Stimulated activated naive CD8-positive, alpha-beta T cell treated with anti-CD3 and anti-CD28 coated beads, Interleukin-15, amount 100 ng/mL, for 72 hours (primary cell): ENCODE data around the gene PCSK6.

ENCODE experiments used
- ATAC-seq: fragments of 150-1000 bp; cut with Tn5 transposase; 2 replicates; pipeline ENCODE4 v1.10.0; 2021; ENCODE audit warnings: mild to moderate bottlenecking, moderate library complexity
- DNase-seq, 2 donors: peaks; one replicate each; pipeline ENCODE4 v3.0.0; 2021 to 2022
- H3K27ac Mint-ChIP-seq, 2 donors: one replicate each; pipeline ENCODE4 v1.8.0; 2022; ENCODE audit warnings: mild to moderate bottlenecking in 2 of 2, mixed read lengths in 2 of 2, moderate library complexity in 2 of 2
- H3K27me3 Mint-ChIP-seq: one replicate; pipeline ENCODE4 v1.8.0; 2022; ENCODE audit warnings: mixed read lengths
- H3K4me1 Mint-ChIP-seq: one replicate; pipeline ENCODE4 v1.8.0; 2022; ENCODE audit warnings: mild to moderate bottlenecking, mixed read lengths
- H3K4me3 Mint-ChIP-seq, 2 donors: one replicate each; pipeline ENCODE4 v1.8.0; 2022; ENCODE audit warnings: mild to moderate bottlenecking in 2 of 2, mixed read lengths in 2 of 2, moderate library complexity in 1 of 2
- H3K9me3 Mint-ChIP-seq, 2 donors: one replicate each; pipeline ENCODE4 v1.8.0; 2022; ENCODE audit warnings: mixed read lengths in 2 of 2

Gene PCSK6

DNA sequence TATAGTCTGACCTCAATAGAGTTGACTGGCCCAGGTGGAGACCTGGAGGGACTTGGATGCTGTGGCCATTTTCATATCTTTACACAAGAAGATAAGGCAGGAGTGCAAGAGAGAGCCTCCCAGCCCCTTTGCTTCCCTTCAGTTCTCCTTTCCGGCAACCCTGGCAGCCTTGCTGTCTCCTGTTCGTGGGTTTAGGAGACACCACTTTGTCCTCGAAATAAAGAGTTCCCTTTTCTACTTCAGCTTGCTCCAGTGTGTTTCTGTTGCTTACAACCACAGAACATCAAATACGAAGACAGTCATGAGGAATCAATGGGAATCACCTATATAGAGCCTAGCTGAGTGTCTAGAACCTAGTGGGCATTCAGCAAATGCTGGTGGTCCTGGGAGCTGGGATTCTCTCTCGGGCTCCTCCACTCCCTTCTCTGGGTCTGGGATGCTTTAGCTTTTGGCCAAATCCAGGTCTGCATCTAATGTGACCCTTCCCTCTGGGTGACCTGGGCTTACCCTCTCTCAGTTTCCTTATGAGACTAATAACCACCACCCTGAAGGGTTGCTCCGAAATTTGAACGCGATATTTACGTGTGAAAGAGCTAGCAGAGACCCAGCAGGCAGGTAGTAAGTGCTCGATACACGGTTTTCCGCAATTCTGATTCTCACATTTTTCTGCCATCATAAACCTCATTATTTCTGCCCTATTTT, 44.5 kb downstream of the PCSK6 start:
- H3K9me3 Mint-ChIP-seq = no peaks in the 10 kb centered on the region
- no peak overlapping the region for H3K27ac Mint-ChIP-seq
- DNase-seq (no peak), ATAC-seq (no peak)
- H3K4me3 Mint-ChIP-seq = no peak overlapping the region
- H3K27me3 Mint-ChIP-seq = peaks cover 27% of the 10 kb centered on the region
- peaks cover 34% of the 10 kb centered on the region for H3K4me1 Mint-ChIP-seq

GRCh38 chr15:101444015-101444414, 45.5 kb downstream of the PCSK6 start:
- Mint-ChIP-seq H3K4me3 (no peak overlapping the region), H3K27ac (no peak overlapping the region), H3K9me3 (no peaks in the 10 kb centered on the region), H3K4me1 (peaks cover 31% of the 10 kb centered on the region), H3K27me3 (peaks cover 21% of the 10 kb centered on the region)
- ATAC-seq (no peak), DNase-seq (no peak)

DNA sequence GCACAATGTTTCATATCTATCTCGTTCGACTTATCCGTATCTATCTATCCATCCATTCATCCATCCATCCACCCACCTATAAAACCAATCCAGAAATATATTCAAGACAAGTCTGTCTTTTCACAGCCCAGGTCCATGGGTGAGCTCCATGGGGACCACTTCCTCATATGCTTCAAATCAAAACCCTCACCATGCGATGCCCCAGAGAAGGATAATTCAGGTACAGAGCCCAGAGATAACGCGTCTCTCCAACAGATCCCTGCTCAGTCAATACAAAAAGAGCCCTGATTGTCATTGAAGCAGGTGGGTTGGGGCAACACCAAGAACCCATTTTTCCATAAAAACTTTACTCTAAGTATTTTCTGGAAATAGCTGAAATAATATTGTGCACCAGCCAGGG, 47.2 kb downstream of the PCSK6 start:
- H3K9me3 Mint-ChIP-seq = no peaks in the 10 kb centered on the region

GRCh38 chr15:101441696-101442095, 47.8 kb downstream of the PCSK6 start:
- Mint-ChIP-seq H3K4me3 (no peak overlapping the region), H3K9me3 (no peaks in the 10 kb centered on the region), H3K27me3 (peaks cover 10% of the 10 kb centered on the region), H3K4me1 (peaks cover 24% of the 10 kb centered on the region), H3K27ac (no peak overlapping the region)
- DNase-seq (no peak), ATAC-seq (no peak)

More for the DNA sequence above, 47.2 kb downstream of the PCSK6 start:
- no peak overlapping the region for H3K27ac Mint-ChIP-seq
- H3K4me1 Mint-ChIP-seq = peaks cover 30% of the 10 kb centered on the region
- H3K27me3 Mint-ChIP-seq = peaks cover 10% of the 10 kb centered on the region
- DNase-seq = no peak
- ATAC-seq = no peak
- H3K4me3 Mint-ChIP-seq = peak overlapping the region in 1 of 2 donors; percentile 0

- Mint-ChIP-seq H3K4me1 (peaks cover 17% of the 10 kb centered on the region), H3K27ac (no peak overlapping the region), H3K4me3 (no peak overlapping the region), H3K27me3 (peaks cover 10% of the 10 kb centered on the region), H3K9me3 (no peaks in the 10 kb centered on the region)
- DNase-seq = no peak
- no peak for ATAC-seq
Observed at GRCh38 chr15:101440846-101441590, 48.5 kb downstream of the PCSK6 start.

DNA sequence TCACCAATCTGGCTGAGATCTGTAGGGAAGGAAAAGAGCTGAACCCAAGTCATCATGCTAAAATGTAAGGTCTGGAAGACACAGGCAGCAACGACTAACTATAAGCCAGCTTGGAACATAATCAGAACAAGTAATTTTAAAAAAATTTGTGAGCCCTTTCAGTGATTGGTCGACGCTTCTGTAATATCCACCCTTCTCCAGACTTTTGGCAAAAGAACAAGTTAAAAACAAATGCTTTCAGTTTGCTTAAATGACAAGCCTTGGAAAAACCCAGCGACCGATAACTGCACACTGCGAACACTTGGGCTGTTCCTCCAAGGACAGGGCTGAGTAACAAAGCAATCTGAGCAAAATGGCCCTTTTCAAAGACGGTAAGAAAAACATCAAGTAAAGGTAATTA, 49.6 kb downstream of the PCSK6 start:
- no peak for DNase-seq
- Mint-ChIP-seq H3K27me3 (peaks cover 12% of the 10 kb centered on the region), H3K27ac (no peak overlapping the region), H3K4me3 (no peak overlapping the region), H3K9me3 (no peaks in the 10 kb centered on the region), H3K4me1 (peaks cover 12% of the 10 kb centered on the region)
- no peak for ATAC-seq

- no peak for DNase-seq
- H3K27ac Mint-ChIP-seq = no peak overlapping the region
- H3K27me3 Mint-ChIP-seq = peaks cover 17% of the 10 kb centered on the region
- H3K4me3 Mint-ChIP-seq = no peak overlapping the region
- H3K9me3 Mint-ChIP-seq = no peaks in the 10 kb centered on the region
- no peak for ATAC-seq
- H3K4me1 Mint-ChIP-seq = peaks cover 12% of the 10 kb centered on the region
Observed at GRCh38 chr15:101439285-101439919, 50.1 kb downstream of the PCSK6 start.

GRCh38 chr15:101438482-101439284, 50.8 kb downstream of the PCSK6 start:
- DNase-seq (no peak), ATAC-seq (no peak)
- Mint-ChIP-seq H3K4me3 (no peak overlapping the region), H3K27ac (no peak overlapping the region), H3K4me1 (peaks cover 12% of the 10 kb centered on the region), H3K27me3 (peaks cover 18% of the 10 kb centered on the region), H3K9me3 (no peaks in the 10 kb centered on the region)

DNA sequence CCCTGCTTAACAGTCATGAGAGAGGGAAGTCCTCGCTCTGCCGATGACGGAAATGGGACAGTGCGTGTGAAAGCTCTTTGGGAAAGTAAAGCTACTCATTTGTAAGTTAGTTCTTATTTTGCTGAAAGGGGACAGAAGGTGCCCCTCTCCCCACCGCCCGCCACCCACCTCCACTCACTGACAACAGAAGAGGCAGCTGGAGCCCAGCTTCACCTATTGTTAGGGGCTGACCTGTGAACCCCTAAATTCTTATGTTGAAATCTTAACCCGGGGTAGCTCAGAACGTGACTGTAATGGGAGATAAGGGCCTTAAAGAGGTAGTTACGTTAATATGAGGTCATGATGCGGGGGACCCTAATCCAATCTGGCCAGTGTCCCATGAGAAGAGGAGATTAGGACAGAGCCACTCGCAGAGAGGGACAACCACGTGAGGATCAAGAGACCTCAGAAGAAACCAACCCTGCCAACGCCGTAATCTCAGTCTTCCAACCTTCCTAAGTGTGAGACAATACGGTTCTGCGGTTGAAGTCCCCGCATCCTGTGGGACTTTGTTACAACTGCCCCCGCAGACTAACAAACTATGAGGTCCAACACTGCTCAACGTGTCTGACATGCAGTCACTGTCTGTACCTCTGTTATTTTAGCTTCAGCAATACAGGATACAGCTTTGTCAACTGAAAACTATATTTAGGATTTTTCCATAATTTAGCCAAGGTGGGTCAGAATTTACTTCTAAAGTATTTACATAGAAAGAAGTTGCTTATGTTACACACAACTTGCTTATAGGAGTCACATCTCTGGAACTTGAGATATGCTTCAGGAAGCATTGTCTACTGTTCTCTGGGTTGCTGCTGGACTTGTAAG, 51.7 kb downstream of the PCSK6 start:
- H3K4me3 Mint-ChIP-seq = no peak overlapping the region
- no peak for ATAC-seq
- no peak for DNase-seq
- H3K27ac Mint-ChIP-seq = no peak overlapping the region
- H3K27me3 Mint-ChIP-seq = peaks cover 26% of the 10 kb centered on the region
- H3K9me3 Mint-ChIP-seq = no peaks in the 10 kb centered on the region
- peaks cover 12% of the 10 kb centered on the region for H3K4me1 Mint-ChIP-seq

- Mint-ChIP-seq H3K27ac (no peak overlapping the region), H3K9me3 (no peaks in the 10 kb centered on the region), H3K27me3 (peaks cover 20% of the 10 kb centered on the region), H3K4me3 (no peak overlapping the region), H3K4me1 (peaks cover 10% of the 10 kb centered on the region)
- ATAC-seq = no peak
- DNase-seq = no peak
Observed at GRCh38 chr15:101437209-101437608, 52.3 kb downstream of the PCSK6 start.

GRCh38 chr15:101436526-101436925, 53.0 kb downstream of the PCSK6 start:
- H3K4me1 Mint-ChIP-seq = peaks cover 5% of the 10 kb centered on the region
- H3K9me3 Mint-ChIP-seq = no peaks in the 10 kb centered on the region
- no peak overlapping the region for H3K4me3 Mint-ChIP-seq
- no peak for DNase-seq
- ATAC-seq = no peak
- peaks cover 16% of the 10 kb centered on the region for H3K27me3 Mint-ChIP-seq
- H3K27ac Mint-ChIP-seq = peak overlapping the region in 1 of 2 donors; percentile 23

- DNase-seq (no peak), ATAC-seq (no peak)
- peaks cover 16% of the 10 kb centered on the region for H3K27me3 Mint-ChIP-seq
- H3K4me3 Mint-ChIP-seq = no peak overlapping the region
- H3K27ac Mint-ChIP-seq = no peak overlapping the region
- no peaks in the 10 kb centered on the region for H3K4me1 Mint-ChIP-seq
- no peaks in the 10 kb centered on the region for H3K9me3 Mint-ChIP-seq
Observed at GRCh38 chr15:101435761-101436160, 53.7 kb downstream of the PCSK6 start.

GRCh38 chr15:101434032-101434920, 55.2 kb downstream of the PCSK6 start:
- DNase-seq = no peak
- H3K4me3 Mint-ChIP-seq = no peak overlapping the region
- no peak overlapping the region for H3K27ac Mint-ChIP-seq
- peaks cover 16% of the 10 kb centered on the region for H3K27me3 Mint-ChIP-seq
- ATAC-seq = no peak
- no peaks in the 10 kb centered on the region for H3K9me3 Mint-ChIP-seq
- no peaks in the 10 kb centered on the region for H3K4me1 Mint-ChIP-seq

DNA sequence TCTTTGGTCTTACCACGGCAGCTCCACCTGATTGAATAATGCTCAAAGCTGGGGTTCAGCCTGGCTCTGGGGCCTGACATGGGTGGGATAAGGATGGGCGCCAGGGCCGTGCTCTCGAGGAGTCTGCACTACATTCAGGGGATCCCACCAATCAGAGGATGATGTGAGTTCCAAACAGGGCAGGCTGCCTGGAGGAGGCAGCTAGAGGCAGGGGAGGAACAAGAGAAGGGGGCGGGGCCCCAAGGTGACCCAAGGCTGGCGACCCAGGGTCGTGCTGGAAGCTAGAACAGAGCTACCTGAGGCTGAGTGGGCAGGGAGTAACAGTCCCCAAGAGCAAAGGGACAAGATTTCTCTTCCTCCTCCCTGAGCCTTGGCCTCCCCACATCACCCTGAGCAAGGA, 56.1 kb downstream of the PCSK6 start:
- H3K4me3 Mint-ChIP-seq = no peak overlapping the region
- peaks cover 24% of the 10 kb centered on the region for H3K27me3 Mint-ChIP-seq
- H3K9me3 Mint-ChIP-seq = no peaks in the 10 kb centered on the region
- H3K4me1 Mint-ChIP-seq = no peaks in the 10 kb centered on the region
- no peak overlapping the region for H3K27ac Mint-ChIP-seq
- ATAC-seq = no peak
- no peak for DNase-seq
